PC-9 (cell line): ENCODE results near the gene CCDC8.

Experiments
- CTCF ChIP-seq: fragments of 200-600 bp; sonication (generic); conservative IDR thresholded peaks from 2 replicates; pipeline ENCODE4 v1.6.1; 2017; ENCODE audit warnings: mixed run types, antibody characterized with exemption, mild to moderate bottlenecking, moderate library complexity
- EZH2 ChIP-seq: fragments of 200-600 bp; sonication (generic); IDR thresholded peaks from 2 replicates; pipeline ENCODE4 v1.8.0; 2017; ENCODE audit warnings: antibody characterized with exemption, low read depth

- TF ChIP-seq CTCF = no peak
- no peak for TF ChIP-seq EZH2
These were observed 9.0 kb upstream of the CCDC8 start for GRCh38 chr19:46422344-46422743.
